GM21723 (cell line): ENCODE data around the gene ADGRL1.
"Not testable (repeated sequence)": the region's sequence is repeated elsewhere in the genome, so short reads cannot be mapped to it uniquely, and the experiment has no call there.

Source experiments
- ATAC-seq: cut with Tn5 transposase; IDR thresholded peaks from one replicate; pipeline ENCODE4 v1.9.1; 2021; ENCODE audit warnings: mild to moderate bottlenecking, moderate library complexity; ENCODE audit not compliant: unreplicated experiment

Gene ADGRL1

DNA sequence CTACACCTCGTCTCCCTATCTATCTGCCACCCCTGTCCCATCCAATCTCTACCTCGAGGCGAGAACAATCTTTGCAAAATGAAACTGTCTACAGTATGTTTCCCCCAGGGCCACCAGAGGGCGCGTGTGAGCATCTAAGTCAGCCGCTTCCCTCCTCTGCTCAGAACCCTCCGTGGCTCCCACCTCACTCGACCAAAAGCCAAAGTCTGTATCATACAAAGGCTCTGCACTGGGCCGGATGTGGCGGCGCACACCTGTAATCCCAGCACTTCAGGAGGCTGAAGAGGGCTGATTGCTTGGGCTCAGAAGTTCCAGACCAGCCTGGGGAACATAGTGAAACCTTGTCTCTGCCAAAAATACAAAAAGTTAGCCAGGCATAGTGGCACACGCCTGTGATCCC is 9.9 kb downstream of the ADGRL1 start:
- ATAC-seq: not testable (repeated sequence)

DNA sequence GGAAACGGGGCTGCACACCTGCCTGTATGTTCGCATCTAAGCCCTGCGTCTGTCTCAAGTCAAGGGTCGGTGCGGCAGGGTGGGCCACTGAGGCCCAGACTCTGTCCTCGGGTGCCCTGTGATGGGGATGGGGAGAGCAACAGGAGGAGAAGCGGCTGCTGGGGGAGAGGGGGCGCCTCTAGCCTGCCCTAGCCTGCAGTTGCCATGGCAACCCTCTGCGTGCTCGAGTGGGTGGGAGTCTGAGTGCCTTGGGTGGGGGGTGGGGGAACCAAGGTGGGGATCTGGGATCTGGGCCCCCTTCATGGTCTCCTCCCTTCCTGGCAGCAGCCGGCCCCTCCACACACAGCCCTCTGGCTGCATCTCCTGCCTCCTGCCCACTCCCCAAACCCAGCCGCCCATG is 10.8 kb downstream of the ADGRL1 start:
- ATAC-seq: not testable (repeated sequence)

DNA sequence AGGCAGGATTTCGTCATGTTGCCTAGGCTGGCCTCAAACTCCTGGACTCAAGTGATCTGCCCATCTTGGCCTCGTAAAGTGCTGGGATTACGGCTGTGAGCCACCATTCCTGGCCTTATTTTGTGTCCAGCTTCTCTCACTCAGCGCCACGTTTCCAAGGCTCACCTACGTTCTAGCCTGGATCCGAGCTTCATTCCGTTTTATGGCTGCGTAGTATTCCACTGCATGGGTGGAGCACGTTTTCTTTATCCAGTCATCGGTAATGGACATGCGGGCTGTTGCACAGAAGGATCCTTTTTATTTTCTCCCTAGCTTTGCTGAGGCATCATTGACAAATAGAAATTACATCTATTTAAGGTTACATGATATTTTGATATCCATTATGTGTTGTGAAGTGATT is 16.6 kb downstream of the ADGRL1 start:
- ATAC-seq: no peak

DNA sequence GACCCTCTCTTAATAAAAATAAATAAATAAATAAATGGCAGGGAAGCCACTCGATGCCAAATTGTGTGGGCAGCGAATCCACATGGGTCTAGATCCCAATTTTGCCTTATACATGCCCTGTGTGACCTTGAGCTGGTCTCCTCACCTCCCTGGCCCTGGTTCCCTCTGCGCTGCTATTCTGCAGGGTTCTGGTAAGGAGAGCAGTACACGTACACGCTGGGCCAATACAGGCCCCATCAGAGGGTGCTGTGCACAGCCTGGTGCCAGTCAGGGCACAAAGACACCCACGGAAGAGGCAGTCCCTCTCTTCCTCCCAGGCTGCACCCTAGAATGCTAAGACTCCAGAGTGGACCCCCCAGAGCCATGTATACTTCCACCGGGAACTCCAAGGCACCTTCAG is 17.9 kb downstream of the ADGRL1 start:
- not testable (repeated sequence) for ATAC-seq

DNA sequence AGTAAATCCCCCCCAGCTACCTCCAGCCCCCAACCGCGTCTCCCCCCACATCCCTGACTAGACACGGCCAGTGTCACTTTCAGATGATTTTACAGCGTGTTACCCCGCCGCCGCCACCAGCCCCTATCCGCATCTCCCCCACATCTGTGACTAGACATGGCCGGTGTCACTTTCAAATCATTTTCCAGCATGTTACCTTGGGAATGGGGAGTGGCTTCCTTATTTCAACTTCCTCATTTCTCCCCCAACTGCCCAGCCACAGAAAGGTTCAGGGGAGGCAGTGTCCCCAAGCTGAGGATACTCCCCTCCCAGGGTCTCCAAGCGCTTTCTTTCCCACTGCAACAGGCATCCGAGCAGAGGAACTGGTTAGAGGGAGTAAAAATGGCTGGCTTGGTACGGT is 18.4 kb downstream of the ADGRL1 start:
- no peak for ATAC-seq

DNA sequence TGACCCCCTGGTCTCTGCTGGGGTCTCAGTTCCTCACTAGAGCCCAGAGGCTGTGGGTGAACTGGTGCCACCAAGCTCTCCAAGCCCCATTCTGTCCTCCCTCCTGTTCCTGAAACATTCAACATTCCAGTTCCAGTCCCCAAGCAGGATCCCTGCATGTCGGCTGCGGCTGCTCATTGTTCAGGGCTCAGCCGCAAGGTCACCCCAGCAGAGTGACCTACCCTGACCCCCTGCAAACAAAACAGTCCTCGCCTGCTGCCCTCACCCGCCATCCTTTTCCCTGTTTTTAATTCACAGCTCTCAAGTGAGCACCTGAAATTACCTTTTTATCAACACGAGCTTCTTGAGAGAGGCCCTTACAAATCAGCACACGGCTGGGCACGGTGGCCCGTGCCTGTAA is 19.3 kb downstream of the ADGRL1 start:
- not testable (repeated sequence) for ATAC-seq

DNA sequence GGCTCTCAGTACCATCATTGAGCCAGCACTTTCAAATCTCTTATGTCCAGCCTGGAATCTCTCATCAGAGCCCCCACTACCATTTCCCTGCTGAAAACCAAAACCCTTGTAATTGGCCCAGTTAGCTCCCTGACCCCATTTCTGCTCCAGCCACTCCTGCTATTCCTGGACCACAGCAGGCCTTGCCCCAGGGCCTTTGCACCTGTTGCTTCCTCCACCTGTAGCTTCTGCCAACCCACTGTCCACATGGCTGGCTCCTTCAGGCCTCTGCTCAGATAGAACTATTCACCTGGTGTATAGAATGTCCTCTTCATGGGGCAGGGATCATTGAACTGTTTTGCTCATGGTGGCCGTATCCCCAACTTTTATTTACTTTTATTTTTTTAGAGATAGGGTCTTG is 20.3 kb downstream of the ADGRL1 start:
- not testable (repeated sequence) for ATAC-seq

DNA sequence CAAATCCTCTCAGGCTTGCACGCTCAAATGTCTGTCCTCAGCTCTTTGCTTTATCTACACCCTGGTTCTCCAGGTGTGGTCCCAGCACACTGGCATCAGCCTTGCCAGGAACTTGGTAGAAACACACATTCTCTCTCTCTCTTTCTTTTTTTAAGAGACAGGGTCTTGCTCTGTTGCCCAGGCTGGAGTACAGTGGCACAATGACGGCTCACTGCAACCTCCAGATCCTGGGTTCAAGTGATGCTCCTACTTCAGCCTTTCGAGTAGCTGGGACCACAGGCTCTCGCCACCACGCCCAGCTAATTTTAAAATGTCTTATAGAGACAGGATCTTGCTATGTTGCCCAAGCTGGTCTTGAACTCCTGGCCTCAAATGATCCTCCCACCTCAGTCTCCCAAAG is 20.8 kb downstream of the ADGRL1 start:
- ATAC-seq: no peak

DNA sequence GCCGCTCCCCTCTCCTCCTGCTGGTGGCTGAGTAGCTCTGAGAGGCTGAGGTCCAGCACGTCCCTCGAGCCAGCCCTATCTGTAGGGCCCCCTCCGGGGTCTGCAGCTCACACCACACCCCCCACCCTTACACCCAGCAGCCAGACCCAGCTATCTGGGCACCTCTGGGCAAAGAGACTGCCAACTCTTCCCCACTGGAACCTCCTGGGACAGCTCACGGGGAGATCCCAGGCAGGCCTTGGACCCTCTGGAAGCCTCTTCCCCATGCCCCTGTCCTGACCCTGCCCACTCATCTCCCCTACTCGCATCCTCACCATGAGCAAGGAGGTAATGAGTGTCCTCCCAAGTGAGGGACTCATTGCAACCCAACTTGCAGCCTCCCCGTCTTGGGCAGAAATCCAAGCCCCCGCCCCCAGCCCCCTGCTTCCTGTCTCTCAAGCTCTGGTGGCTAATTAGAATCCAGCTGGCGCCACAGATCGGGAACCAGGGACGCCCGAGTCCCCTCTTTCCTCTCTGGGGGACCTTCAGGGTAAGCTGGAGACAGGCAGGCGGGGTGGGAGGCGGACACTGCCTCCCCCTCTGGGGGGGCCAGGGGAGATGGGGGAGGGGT is 22.1 kb downstream of the ADGRL1 start:
- ATAC-seq: no peak

DNA sequence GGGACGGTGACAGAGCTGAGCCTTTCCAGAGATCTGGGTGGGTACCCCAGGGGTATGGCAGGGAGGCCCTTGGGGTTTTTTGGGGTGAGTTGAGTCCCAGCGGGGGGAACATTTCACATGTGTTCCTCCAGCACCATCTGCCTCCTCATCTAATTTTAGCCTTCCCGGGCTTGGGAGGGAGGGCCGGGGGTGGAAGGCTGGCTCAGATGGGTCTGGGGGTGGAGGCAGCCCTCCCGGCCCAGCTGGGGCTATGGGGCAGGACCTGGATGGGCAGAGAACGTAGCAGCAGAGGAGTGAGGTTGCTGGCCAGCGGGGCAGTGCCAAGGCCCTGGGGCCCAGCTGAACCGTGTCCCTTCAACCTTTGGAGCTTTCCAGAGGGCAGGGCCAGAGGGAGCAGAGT is 23.5 kb downstream of the ADGRL1 start:
- no peak for ATAC-seq

DNA sequence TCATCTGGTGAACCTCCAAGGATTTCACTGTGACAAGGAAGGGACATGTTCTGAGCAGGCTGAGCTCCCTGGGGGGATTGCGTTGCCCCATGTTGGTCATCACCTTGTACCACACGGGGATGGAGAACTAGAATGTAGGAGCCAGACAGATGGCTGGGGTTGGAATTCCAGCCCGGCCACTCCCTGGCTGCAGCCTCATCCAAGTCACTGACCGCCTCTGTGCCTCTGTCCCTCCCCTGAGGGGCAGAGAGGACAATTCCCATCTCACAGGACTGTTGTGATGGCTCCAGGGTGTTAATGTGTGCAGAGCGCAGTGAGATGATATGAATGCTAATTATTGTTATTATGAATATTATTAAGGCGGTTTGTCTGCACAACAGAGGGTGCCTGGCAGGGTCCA is 24.1 kb downstream of the ADGRL1 start:
- no peak for ATAC-seq

DNA sequence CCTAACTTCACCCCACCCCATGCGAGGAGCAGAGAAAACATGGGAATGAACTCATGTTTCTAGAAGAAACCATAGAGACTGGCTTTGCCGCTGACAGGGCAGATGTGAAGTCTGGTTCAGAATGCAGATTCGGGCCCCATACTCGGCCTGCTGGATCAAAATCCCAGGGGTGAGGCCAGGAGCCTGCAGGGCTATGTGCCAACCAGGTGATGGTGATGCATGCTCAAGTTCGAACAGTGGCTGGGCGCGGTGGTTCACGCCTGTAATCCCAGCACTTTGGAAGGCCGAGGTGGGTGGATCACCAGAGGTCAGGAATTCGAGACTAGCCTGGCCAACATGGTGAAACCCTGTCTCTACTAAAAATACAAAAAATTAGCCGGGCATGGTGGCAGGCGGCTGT is 24.8 kb downstream of the ADGRL1 start:
- not testable (repeated sequence) for ATAC-seq

DNA sequence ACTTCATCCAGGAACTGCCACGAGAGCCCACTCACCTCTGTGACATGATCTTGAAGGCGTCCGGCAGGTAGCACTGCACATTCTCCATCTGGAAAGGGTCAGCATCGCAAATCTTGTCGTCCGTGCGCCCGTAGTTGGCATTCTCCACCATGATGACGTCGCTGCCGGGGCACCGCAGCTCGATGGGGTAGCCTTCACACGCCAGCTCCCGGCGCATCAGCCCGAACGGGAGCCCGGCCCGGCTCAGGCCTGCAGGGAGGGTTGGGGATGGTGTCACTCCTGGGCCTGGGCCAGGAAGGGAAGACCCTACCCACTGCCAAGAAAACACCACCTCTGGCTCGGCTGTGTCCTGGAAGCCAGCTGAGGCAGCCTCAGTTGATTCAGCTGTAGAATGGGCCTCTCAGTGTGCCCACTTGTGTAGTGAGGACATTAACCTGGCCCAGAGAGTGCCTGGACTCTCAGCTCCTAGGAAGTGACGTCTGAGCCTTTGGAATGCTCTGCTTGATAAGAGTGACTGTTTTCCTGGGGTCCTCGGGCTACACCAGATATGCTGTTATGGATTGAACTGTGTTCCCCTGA is 28.4 kb downstream of the ADGRL1 start:
- no peak for ATAC-seq

DNA sequence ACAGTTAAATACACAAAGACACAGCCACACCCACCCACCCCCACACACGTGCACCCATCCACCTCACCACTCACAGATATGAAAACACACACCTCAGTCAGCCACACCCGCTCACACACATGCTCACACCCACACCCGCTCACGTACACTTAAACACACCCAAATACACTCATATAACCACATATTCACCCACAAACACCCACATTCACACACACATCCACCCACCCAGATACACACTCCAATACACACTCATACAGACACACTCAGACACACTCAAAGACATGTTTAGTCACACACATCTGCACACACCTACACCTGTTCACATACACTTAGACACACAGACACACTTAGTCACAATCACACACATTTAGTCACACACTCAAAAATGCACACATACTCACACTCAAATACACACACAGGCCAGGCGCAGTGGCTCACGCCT is 30.6 kb downstream of the ADGRL1 start:
- no peak for ATAC-seq

DNA sequence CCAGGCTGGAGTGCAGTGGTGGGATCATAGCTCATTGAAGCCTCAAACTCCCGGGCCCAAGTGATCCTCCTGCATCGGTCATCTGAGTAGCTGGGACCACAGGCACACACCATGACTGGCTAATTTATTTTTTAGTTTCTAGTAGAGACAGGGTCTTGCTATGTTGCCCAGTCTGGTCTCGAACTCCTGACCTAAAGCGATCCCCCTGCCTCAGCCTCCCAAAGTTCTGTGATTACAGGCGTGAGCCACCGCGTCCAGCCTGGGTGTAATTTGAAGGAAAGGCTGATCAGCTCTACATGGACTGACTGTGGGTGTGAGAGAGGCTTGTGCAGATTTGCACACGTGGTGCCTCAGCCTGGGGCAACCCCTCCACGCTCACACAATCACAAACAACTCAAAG is 31.1 kb downstream of the ADGRL1 start:
- ATAC-seq: no peak

DNA sequence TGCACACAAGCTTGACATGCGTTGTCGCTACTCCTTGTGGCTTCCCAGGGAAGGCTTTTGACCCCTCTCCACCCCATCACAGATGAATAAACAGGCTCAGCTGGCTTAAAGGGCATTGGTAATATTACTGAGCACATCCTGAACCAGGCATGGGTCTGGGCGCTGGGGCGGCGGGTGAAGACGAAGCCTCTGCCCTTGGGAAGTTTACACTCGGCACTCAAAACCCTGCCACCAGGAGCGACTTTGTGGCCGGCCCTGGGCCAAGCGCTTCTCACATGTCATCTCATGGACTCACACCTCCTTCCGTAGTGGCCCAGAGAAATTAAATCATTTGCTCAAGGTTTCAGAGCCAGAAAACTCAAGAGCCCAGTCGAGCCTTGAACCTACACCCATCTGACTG is 37.0 kb downstream of the ADGRL1 start:
- no peak for ATAC-seq

DNA sequence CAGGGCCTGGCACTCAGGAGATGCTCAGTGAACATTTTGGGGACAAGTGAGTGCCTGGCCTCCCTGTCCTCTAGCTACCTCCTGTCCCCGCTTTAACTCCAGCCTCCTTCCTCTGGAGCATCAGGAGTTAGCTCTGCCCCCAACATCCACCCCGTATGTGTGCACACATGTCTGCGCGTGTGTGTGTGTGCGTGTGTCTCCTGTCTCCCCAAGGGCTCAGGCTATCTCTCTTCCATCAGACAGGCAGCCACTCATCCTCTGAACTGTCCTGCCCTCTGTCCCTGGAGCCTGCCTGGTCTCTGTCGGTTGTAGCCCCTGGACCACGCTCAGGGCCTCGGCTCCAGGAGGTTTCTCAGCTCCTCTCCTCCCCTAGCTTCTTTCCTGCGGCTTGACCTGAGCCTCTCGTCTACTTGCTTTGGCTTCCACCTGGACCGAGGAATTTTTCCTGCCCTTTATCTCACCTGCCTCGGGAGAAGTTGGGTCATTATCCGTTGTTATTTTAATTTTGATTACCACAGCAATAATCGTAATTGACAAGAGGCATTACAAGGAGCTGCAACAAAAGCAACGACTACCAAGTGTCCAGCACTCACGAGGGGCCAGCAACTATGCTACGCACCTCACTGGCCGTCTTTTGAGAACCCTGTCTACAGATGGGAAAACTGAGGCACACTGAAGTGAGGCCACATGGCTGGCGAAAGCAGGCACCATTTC is 37.6 kb downstream of the ADGRL1 start:
- ATAC-seq: no peak

DNA sequence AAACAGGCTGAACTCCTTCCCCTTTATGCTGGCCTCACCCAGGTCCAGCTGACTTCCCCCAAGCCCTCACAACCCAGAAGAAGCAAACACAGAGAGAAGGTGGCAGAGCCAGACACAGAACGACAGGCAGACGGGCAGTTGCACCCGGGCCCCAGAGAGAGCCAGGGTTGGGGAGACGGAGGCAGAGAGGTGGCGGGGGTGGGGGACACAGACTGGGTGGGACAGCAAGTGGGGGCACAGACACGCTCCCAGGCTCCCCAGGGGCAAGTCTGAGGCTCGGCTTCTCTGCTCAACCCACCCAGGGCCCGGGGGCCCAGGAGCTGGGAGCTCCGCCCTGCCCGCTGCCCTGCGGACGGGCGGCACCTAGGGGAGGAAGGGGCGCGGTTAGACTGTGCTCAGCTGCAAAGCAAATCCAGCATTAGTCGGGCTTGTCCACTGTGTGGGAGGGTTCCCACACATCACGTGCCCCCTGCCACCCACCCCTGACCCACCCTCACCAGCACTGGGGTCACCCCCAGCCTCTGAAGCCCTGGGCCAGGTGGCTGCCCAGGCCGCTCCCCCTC is 38.3 kb downstream of the ADGRL1 start:
- no peak for ATAC-seq

DNA sequence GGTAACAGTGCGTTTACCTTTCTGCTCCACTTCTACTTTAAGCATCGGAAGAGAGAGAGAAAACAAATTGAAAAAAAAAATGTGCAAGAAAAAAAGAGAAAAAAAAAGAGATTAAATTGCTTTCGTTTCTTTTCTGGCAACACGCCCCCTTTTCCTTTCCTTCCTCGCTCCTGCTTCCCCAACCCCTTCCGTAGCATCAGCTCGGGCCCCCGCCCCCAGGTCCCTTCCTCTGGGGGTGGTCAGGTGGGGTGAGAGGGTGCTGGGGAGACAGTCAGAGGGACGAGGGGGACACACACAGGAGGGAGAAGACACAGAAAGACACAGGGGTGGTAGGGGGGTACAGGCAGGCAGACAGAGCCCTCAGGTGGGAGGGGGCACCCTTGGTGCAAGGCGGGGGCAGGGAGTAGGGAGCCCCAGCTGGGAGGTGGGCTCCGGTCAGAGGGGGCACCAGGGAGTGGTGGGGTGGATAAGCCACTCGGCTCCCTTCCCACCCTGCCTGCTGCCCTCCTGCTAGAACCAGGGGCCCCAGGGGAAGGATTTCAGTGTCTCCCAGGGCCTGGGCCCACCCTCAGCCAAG is 38.9 kb downstream of the ADGRL1 start:
- no peak for ATAC-seq

DNA sequence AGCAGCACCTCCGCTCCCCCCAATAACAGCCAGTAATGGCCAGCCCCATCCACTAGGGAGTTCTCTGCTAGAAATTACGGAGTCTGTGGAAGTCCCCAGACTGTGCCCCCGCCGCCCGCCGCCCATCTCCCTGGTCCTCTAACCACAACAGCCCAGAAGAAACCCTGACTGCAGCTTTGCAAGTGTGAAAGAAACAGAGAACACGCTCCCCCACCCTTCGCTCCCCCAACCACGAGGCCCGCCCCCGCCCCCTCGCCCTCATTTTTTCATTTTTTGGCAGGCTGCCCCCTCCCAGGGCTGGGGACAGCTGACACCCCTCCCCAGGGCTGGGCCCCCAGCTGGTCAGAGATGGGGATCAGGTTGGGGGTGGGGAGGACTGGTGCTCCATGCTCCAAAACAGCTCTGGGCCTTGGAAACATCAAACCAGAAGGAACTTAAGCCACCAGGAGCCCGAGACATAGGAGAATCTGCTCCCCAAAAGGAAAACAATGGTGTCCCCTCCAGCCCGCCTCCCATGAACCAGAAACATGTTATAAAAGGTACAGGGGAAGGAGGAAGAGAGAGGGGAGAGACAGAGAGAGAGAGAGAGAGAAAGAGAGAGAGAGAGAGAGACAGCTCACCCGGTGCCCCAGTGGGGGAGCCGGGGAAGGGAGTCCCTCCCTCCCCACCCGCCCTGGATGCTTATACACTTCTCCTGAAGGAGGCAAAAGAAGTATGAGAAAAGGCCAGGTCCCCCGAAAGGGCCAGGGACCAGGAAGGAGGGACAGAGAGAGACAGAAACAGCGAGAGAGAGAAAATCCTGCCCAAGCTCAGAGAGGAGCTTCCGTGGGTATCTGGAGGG is 39.8 kb downstream of the ADGRL1 start:
- ATAC-seq: no peak
